Hepatocyte (in vitro differentiated cells): ENCODE data around the gene DLG2. TPM values are rescaled to one million over a fixed set of nuclear protein-coding genes. Genes with fewer than 3 reads are reported as not detected.

ENCODE experiments used
- DNase-seq: peaks from one replicate; pipeline ENCODE4 v3.0.0-alpha.2; 2016; ENCODE audit warnings: low spot score
- H2AFZ ChIP-seq: fragments of 200-600 bp; sonication (generic); 2 replicates; pipeline ENCODE4 v1.6.0; 2016; ENCODE audit warnings: antibody characterized with exemption, mild to moderate bottlenecking
- H3K27ac ChIP-seq: fragments of 200-600 bp; sonication (generic); 2 replicates; pipeline ENCODE4 v1.5.1; 2016; ENCODE audit warnings: mild to moderate bottlenecking
- H3K27me3 ChIP-seq: fragments of 200-600 bp; sonication (generic); 2 replicates; pipeline ENCODE4 v1.6.1; 2016
- H3K36me3 ChIP-seq: fragments of 200-600 bp; sonication (generic); replicated peaks from 2 replicates; pipeline ENCODE4 v1.5.1; 2016; ENCODE audit warnings: low read depth; ENCODE audit not compliant: insufficient read depth
- H3K4me1 ChIP-seq: fragments of 200-600 bp; sonication (generic); 2 replicates; pipeline ENCODE4 v1.5.1; 2016; ENCODE audit warnings: mild to moderate bottlenecking, moderate library complexity; ENCODE audit not compliant: insufficient read depth
- H3K4me2 ChIP-seq: fragments of 200-600 bp; sonication (generic); 2 replicates; pipeline ENCODE4 v1.6.0; 2016
- H3K4me3 ChIP-seq: fragments of 200-600 bp; sonication (generic); 2 replicates; pipeline ENCODE4 v1.5.1; 2016; ENCODE audit warnings: mild to moderate bottlenecking
- H3K79me2 ChIP-seq: fragments of 200-600 bp; sonication (generic); 2 replicates; pipeline ENCODE4 v1.6.0; 2017; ENCODE audit warnings: mild to moderate bottlenecking
- H3K9me2 ChIP-seq: fragments of 200-600 bp; sonication (generic); replicated peaks from 2 replicates; pipeline ENCODE4 v1.6.0; 2017; ENCODE audit warnings: mild to moderate bottlenecking; ENCODE audit not compliant: insufficient read depth
- H3K9me3 ChIP-seq: fragments of 200-600 bp; sonication (generic); 2 replicates; pipeline ENCODE4 v1.5.1; 2016; ENCODE audit warnings: low read depth, mild to moderate bottlenecking
- H4K20me1 ChIP-seq: fragments of 200-600 bp; sonication (generic); 2 replicates; pipeline ENCODE4 v1.6.0; 2016; ENCODE audit warnings: mild to moderate bottlenecking; ENCODE audit not compliant: insufficient read depth, poor library complexity, severe bottlenecking
- CTCF ChIP-seq: fragments of 200-600 bp; sonication (generic); IDR thresholded peaks from 2 replicates; pipeline ENCODE4 v1.5.1; 2016; ENCODE audit warnings: antibody characterized with exemption, mild to moderate bottlenecking; ENCODE audit not compliant: poor library complexity
- EZH2 ChIP-seq: fragments of 200-600 bp; sonication (generic); IDR thresholded peaks from 2 replicates; pipeline ENCODE4 v1.6.1; 2016; ENCODE audit warnings: antibody characterized with exemption, mild to moderate bottlenecking, borderline replicate concordance
- EZH2phosphoT487 ChIP-seq: fragments of 200-600 bp; sonication (generic); IDR thresholded peaks from one replicate; pipeline ENCODE4 v1.6.1; 2018; ENCODE audit warnings: antibody characterized with exemption, mild to moderate bottlenecking, low read depth, moderate library complexity; ENCODE audit not compliant: unreplicated experiment, severe bottlenecking
- WGBS: methylation state at CpG from one replicate; pipeline ENCODE4 v1.1.6; 2016; ENCODE audit warnings: low lambda C conversion rate; ENCODE audit errors: missing lambda C conversion rate; 5-methylcytosine and 5-hydroxymethylcytosine counted together
- polyA plus RNA-seq: library from polyadenylated mRNA; unstranded; fragments of >200 nt; fragmentation: Nextera tagmentation; extraction: Ambion mirVana; gene quantifications from 2 replicates; pipeline ENCODE4 v1.2.1, GENCODE V29; 2016
- total RNA-seq: library from RNA; depleted of rRNA; stranded (reverse); fragments of >200 nt; gene quantifications from 2 replicates; pipeline ENCODE4 v1.2.3, GENCODE V29; 2014

The DLG2 gene
- total and polyA plus RNA-seq, 2 experiments from 2014 or later = 2.6 to 6.8 TPM

GRCh38 chr11:83921447-83922192 lies 1705.5 kb downstream of the DLG2 start:
- H3K4me2 ChIP-seq = no peak overlapping the region
- H3K4me3 ChIP-seq = no peak overlapping the region
- WGBS = 62% methylated on average over 7 of the region's 7 CpGs
- H3K4me1 ChIP-seq = no peaks in the 10 kb centered on the region
- no peak overlapping the region for H3K27ac ChIP-seq
- H4K20me1 ChIP-seq = no peaks in the 10 kb centered on the region
- H3K9me3 ChIP-seq = no peaks in the 10 kb centered on the region
- DNase-seq = no peak
- H3K36me3 ChIP-seq = no peaks in the 10 kb centered on the region
- TF ChIP-seq CTCF = no peak
- TF ChIP-seq EZH2phosphoT487 = no peak
- TF ChIP-seq EZH2 = no peak
- no peak overlapping the region for H2AFZ ChIP-seq
- H3K79me2 ChIP-seq = no peaks in the 10 kb centered on the region
- no peaks in the 10 kb centered on the region for H3K9me2 ChIP-seq
- H3K27me3 ChIP-seq = no peaks in the 10 kb centered on the region

- H3K9me3 ChIP-seq = no peaks in the 10 kb centered on the region
- no peaks in the 10 kb centered on the region for H3K27me3 ChIP-seq
- TF ChIP-seq CTCF (no peak), EZH2phosphoT487 (no peak), EZH2 (no peak)
- H3K4me1 ChIP-seq = no peaks in the 10 kb centered on the region
- H4K20me1 ChIP-seq = no peaks in the 10 kb centered on the region
- H2AFZ ChIP-seq = no peak overlapping the region
- no peak overlapping the region for H3K4me3 ChIP-seq
- H3K27ac ChIP-seq = no peak overlapping the region
- H3K36me3 ChIP-seq = no peaks in the 10 kb centered on the region
- 46% methylated on average over 3 of the region's 3 CpGs for WGBS
- no peaks in the 10 kb centered on the region for H3K79me2 ChIP-seq
- no peaks in the 10 kb centered on the region for H3K9me2 ChIP-seq
- DNase-seq = no peak
- H3K4me2 ChIP-seq = no peak overlapping the region
Measured at GRCh38 chr11:83918476-83918875, 1708.7 kb downstream of the DLG2 start.

- no peak overlapping the region for H3K27ac ChIP-seq
- no peak for TF ChIP-seq EZH2phosphoT487
- no peak for TF ChIP-seq CTCF
- TF ChIP-seq EZH2 = no peak
- H2AFZ ChIP-seq = no peak overlapping the region
- H4K20me1 ChIP-seq = no peaks in the 10 kb centered on the region
- H3K79me2 ChIP-seq = no peaks in the 10 kb centered on the region
- H3K4me1 ChIP-seq = no peaks in the 10 kb centered on the region
- no peaks in the 10 kb centered on the region for H3K9me2 ChIP-seq
- no peak overlapping the region for H3K4me2 ChIP-seq
- H3K27me3 ChIP-seq = no peaks in the 10 kb centered on the region
- no peaks in the 10 kb centered on the region for H3K9me3 ChIP-seq
- H3K36me3 ChIP-seq = no peaks in the 10 kb centered on the region
- DNase-seq = no peak
- no peak overlapping the region for H3K4me3 ChIP-seq
Measured at GRCh38 chr11:83914995-83915394, 1712.1 kb downstream of the DLG2 start.
